Renal cortical epithelial cell (primary cell): ENCODE data around the gene UTF1. TPM values are rescaled to one million over a fixed set of nuclear protein-coding genes. Genes with fewer than 3 reads are reported as not detected.
"Not testable (repeated sequence)": the region's sequence is repeated elsewhere in the genome, so short reads cannot be mapped to it uniquely, and the experiment has no call there.

Experiments used
- DNase-seq: peaks from one replicate; pipeline ENCODE4 v3.0.0-alpha.2; 2011; ENCODE audit warnings: low read depth
- total RNA-seq: library from RNA; depleted of rRNA; stranded (reverse); fragments of >200 nt; gene quantifications from 2 replicates; pipeline ENCODE4 v1.2.3, GENCODE V29; 2014

The UTF1 gene
- total RNA-seq, 1 donor from 2014 or later: not detected

DNA sequence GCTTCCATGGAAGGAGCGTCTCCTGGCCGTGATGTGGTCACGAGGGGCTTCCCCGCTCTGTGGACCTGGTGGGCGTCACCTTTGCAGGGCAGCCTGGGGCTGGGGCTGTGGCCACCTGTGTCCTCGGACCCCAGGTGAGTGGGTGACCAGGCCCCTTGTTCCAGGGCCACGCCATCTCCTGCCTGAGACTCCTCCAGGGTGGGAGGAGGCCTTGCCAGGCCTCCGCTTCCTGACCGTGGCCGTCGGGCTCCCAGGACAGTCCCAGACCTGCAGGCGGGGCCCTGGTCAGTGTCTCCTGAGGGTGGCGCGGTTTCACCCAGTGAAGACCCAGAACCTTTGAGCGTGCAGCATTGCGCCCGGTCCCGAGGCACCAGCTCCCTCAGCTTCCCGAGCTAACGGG, 20.4 kb upstream of the UTF1 start:
- no peak for DNase-seq

GRCh38 chr10:133210398-133211140, 19.4 kb upstream of the UTF1 start:
- no peak for DNase-seq

DNA sequence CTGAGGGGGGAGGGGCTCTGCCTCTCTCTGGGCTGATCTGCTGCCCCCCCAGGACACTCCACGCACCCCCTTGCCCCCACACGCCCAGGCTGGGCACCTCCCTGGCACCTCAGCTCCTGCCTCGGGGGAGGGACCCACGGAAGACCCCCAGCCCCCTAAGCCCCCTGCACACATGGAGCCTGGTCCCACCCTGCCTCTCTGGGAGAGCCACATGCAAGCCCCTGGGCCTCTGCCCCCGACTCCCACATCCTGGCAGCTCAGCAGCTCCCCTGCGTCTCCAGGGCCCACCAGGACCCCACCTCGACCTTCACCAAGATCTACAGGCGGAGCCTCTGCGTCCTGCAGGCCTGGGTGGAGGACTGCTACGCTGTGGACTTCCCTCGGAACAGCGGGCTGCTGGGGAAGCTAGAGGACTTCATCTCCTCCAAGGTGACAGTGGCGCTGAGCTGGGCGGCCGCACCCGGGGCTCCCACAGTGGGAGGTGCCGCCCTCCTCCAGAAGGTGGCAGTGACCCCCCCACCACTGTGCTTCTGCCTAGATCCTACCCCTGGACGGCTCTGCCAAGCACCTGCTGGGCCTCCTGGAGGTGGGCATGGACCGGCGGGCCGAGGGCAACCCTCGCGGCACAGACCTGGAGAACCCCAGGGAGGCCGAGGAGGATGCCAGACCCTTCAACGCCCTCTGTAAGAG, 18.7 kb upstream of the UTF1 start:
- no peak for DNase-seq

DNA sequence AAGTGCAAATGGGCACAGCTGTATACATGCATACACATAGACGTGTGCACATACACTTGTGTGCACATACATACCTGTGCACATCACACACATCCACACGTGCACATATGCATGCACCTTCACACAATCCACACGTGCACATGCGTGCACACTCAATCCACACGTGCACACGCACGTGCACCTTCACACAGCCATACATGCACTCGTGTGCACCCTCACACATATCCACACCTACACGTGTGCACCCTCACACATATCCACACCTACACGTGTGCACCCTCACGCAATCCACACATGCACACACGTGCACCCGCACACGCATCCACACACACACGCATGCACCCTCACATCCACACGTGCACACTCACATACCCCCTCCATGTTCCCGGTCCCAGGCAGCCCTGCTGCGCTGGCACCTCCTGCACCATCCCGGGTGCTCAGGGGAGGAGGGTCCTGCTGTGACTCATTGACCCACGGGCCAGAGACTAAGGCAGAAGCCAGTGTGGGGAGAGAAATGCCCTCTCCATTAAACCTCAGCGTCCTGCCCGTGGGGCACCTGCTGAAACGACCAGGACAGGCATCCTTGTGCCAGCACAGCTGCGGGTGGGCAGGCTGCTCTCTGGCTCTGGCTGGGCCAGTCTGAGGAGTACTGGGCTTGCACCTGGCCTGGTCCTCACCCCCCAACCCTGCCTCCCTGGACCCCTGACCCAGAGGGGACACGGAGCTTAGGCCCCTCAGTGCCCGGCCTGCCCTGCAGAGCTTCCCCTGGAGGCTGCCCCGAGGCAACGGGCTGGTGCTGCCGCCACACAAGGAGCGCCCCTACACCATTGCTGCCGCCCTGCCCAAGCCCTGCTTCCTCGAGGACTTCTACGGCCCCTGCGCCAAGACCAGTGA, 17.8 kb upstream of the UTF1 start:
- no peak for DNase-seq

- DNase-seq: no peak
Measured at GRCh38 chr10:133212853-133213494, 17.0 kb upstream of the UTF1 start.

GRCh38 chr10:133213641-133214467, 16.2 kb upstream of the UTF1 start:
- DNase-seq: no peak

- DNase-seq: no peak
Measured at GRCh38 chr10:133214468-133215410, 15.3 kb upstream of the UTF1 start.

DNA sequence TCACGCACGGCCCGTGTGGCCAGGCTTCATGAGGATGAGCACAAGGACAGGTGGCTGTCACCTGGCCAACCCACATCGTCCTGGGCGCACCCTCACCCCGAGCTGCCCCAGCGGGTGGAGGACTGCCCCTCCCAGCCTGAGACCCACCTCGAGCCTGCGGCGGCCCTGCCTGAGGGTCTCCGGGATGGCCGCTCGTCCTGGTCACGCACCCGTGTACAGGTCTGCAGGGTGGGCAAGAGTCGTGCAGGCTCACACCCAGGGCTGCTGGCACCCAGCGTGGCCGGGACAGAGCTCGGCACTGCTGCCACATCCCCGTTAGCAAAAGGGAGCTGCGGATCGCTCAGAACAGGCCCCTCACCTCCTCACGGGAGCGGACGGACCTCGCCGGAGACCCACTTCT, 14.4 kb upstream of the UTF1 start:
- no peak for DNase-seq

GRCh38 chr10:133216776-133217175, 13.2 kb upstream of the UTF1 start:
- no peak for DNase-seq

GRCh38 chr10:133217800-133218589, 12.0 kb upstream of the UTF1 start:
- DNase-seq: no peak

DNA sequence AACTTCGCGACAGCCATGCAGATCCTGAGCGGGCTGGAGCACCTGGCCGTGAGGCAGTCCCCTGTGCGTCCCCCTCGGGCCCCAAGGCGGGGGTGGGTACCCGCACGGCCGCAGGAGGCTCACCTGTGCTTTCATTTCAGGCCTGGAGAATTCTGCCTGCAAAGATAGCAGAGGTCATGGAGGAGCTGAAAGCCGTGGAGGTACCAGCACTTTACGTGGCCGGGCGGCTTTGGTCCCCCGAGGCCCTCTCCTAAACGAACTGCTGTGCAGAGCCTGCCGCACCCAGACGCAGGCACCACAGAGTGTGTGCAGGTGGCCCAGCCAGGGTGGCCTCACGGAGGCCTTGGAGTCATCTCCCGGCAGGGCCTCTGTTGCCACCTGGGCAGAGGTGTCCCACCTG, 11.1 kb upstream of the UTF1 start:
- no peak for DNase-seq

DNA sequence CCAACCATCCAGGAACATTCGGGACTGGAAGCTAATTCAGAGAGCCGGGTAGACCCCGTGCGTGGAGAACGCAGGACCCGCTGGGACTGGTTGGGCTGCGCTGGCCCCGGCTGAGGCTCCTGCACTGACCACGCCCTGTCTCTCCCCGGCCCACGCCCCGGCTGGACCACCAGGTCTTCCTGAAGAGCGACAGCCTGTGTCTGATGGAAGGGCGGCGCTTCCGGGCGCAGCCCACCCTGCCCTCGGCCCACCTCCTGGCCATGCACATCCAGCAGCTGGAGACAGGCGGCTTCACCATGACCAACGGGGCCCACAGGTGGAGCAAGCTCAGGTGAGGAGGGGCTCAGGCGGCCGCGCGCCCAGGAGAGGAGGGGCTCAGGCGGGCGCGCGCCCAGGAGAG, 10.2 kb upstream of the UTF1 start:
- DNase-seq: no peak

DNA sequence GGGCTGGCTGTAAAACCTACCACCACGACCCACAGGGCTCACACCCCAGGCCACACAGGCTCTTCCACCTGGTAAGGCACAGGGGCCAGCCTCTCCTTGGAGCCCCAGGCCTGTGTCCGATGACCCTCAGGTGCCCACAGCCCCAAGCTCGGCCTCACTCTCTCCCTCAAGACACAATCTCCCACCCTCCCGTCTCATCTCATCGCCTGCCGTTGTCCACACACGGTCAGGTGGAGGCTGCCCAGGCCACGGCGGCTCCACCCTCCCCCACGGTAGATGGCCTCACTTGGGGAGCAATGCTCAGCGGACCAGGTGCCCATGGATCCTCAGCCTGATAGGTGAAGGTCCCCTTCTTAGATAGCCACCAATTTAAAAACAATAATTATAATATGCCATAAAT, 8.7 kb upstream of the UTF1 start:
- DNase-seq: no peak

- not testable (repeated sequence) for DNase-seq
Measured at GRCh38 chr10:133221756-133222155, 8.3 kb upstream of the UTF1 start.

DNA sequence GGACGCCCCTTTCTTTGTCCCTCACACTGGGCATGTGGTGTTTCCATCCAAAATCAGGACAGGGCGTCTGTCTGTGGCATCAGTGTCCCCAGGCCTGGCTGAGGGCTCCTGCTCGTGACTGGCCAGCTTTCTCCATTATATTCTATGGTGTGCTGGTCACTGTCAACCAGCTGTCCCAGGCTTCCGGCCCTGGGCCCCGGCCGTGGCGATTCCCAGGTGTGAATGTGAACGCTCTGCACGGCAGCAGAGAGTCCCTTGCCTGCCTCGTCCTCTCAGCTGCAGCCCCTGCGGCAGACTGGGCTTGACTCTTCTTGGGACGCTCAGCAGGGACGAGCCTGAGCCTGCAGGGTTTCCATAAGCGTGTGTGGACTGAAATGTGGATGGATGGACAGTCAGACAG, 5.9 kb upstream of the UTF1 start:
- no peak for DNase-seq

GRCh38 chr10:133224756-133225372, 5.2 kb upstream of the UTF1 start:
- peak; percentile 19 for DNase-seq

- DNase-seq: peak; percentile 37
Measured at GRCh38 chr10:133225707-133226191, 4.3 kb upstream of the UTF1 start.

DNA sequence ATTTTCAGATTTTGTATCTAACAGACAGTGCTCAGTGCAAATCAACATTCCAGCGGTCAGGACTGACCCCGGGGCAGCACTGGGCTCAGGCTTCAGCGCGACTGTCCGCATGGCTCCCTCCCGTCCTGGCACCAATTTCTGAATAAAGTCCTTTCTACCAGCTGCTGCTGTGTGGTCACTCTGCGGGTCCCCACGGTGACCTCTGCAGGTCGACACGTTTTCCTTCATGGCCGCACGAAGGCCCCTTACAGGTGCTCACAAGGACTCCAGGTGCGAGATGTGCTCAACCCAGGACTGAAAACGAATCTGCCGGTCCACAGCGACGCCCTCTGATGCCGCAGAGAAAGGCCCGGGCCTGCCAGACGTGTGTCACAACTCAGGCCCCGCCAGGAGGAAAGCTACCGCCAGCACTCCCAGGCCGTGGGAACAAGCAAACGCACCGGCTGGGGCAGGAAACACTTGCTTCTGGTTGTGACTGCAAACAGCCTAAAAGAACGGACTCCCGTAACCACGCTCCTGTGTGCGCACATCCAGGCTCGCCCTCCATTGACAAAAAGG, 3.7 kb upstream of the UTF1 start:
- no peak for DNase-seq
